Thymus (tissue), 11 donors: ENCODE results near the gene ACBD4. TPM values are rescaled to one million over a fixed set of nuclear protein-coding genes. Genes with fewer than 3 reads are reported as not detected.

Experiments
- DNase-seq, 9 donors: peaks; one replicate each; pipeline ENCODE4 v3.0.0-alpha.2; 2013; ENCODE audit warnings: low spot score in 9 of 9, low read depth in 6 of 9, missing footprints in 1 of 9
- H3K27ac ChIP-seq, 2 donors: one replicate each; pipeline ENCODE4 v1.5.1; 2013; ENCODE audit warnings: control low read depth in 1 of 2, low read depth in 1 of 2, low read length in 1 of 2, mild to moderate bottlenecking in 1 of 2, moderate library complexity in 1 of 2
- H3K27me3 ChIP-seq, 2 donors: one replicate each; pipeline ENCODE4 v1.5.1; 2013; ENCODE audit warnings: low read length in 1 of 2; ENCODE audit not compliant: control insufficient read depth in 2 of 2, insufficient read depth in 1 of 2
- H3K36me3 ChIP-seq, 2 donors: one replicate each; pipeline ENCODE4 v1.5.1; 2013; ENCODE audit warnings: low read length in 1 of 2, mild to moderate bottlenecking in 1 of 2, moderate library complexity in 1 of 2; ENCODE audit not compliant: control insufficient read depth in 2 of 2, insufficient read depth in 2 of 2
- H3K4me1 ChIP-seq, 2 donors: one replicate each; pipeline ENCODE4 v1.5.1; 2013; ENCODE audit warnings: low read length in 2 of 2; ENCODE audit not compliant: control insufficient read depth in 2 of 2, insufficient read depth in 2 of 2
- H3K4me3 ChIP-seq, 2 donors: one replicate each; pipeline ENCODE4 v1.5.1; 2013; ENCODE audit warnings: low read length in 2 of 2, control low read depth in 1 of 2, mild to moderate bottlenecking in 1 of 2
- H3K9me3 ChIP-seq, 2 donors: one replicate each; pipeline ENCODE4 v1.5.1; 2013; ENCODE audit warnings: low read length in 1 of 2, mild to moderate bottlenecking in 1 of 2; ENCODE audit not compliant: control insufficient read depth in 2 of 2, insufficient read depth in 1 of 2
- WGBS: extraction: QIAGEN DNeasy Blood & Tissue Kit; methylation state at CpG from one replicate; pipeline ENCODE4 v1.1.7; 2013; 5-methylcytosine and 5-hydroxymethylcytosine counted together
- polyA plus RNA-seq: library from polyadenylated mRNA; stranded (reverse); fragments of 200-250 nt; gene quantifications from one replicate; pipeline ENCODE4 v1.2.3, GENCODE V29; 2013
- total RNA-seq: library from RNA; stranded (reverse); fragments of 120-200 nt; gene quantifications from one replicate; pipeline ENCODE4 v1.2.4, GENCODE V29; 2013
- donor health status: healthy.

ACBD4 gene
- total and polyA plus RNA-seq, 2 donors: 4.7 to 26.5 TPM

GRCh38 chr17:45155029-45155428 is 19.5 kb downstream of the ACBD4 start:
- Histone ChIP-seq H3K36me3 (no peaks in the 10 kb centered on the region), H3K4me1 (peaks cover 21 to 27% of the 10 kb centered on the region in 2 donors), H3K4me3 (no peak overlapping the region), H3K27ac (no peak overlapping the region), H3K27me3 (no peaks in the 10 kb centered on the region), H3K9me3 (no peaks in the 10 kb centered on the region)
- WGBS: 97% methylated on average over 4 of the region's 4 CpGs
- DNase-seq: no peak

GRCh38 chr17:45155483-45155882 is 20.0 kb downstream of the ACBD4 start:
- peaks cover 21 to 27% of the 10 kb centered on the region in 2 donors for H3K4me1 ChIP-seq
- no peaks in the 10 kb centered on the region for H3K9me3 ChIP-seq
- no peak overlapping the region for H3K4me3 ChIP-seq
- no peak for DNase-seq
- no peaks in the 10 kb centered on the region for H3K27me3 ChIP-seq
- H3K27ac ChIP-seq: peak overlapping the region in 1 of 2 donors; percentile 15
- 96% methylated on average over 2 of the region's 2 CpGs for WGBS
- no peaks in the 10 kb centered on the region for H3K36me3 ChIP-seq

GRCh38 chr17:45156242-45156641 is 20.8 kb downstream of the ACBD4 start:
- H3K27me3 ChIP-seq: no peaks in the 10 kb centered on the region
- 96% methylated on average over 3 of the region's 3 CpGs for WGBS
- no peak for DNase-seq
- no peak overlapping the region for H3K27ac ChIP-seq
- no peak overlapping the region for H3K4me3 ChIP-seq
- no peaks in the 10 kb centered on the region for H3K9me3 ChIP-seq
- no peaks in the 10 kb centered on the region for H3K36me3 ChIP-seq
- peaks cover 15 to 19% of the 10 kb centered on the region in 2 donors for H3K4me1 ChIP-seq

- no peaks in the 10 kb centered on the region for H3K27me3 ChIP-seq
- under 1% methylated on average over 48 of the region's 48 CpGs for WGBS
- no peaks in the 10 kb centered on the region for H3K36me3 ChIP-seq
- H3K27ac ChIP-seq: peak overlapping the region; percentile 99 to 100
- H3K4me3 ChIP-seq: peak overlapping the region; percentile 88 to 96
- peak in 5 of 9 donors; percentile 62 to 86 (median 74) for DNase-seq
- H3K9me3 ChIP-seq: no peaks in the 10 kb centered on the region
- peaks cover 16 to 25% of the 10 kb centered on the region in 2 donors for H3K4me1 ChIP-seq
Observed at GRCh38 chr17:45160447-45161287, 25.2 kb downstream of the ACBD4 start.

- Histone ChIP-seq H3K9me3 (no peaks in the 10 kb centered on the region), H3K36me3 (no peaks in the 10 kb centered on the region), H3K27me3 (no peaks in the 10 kb centered on the region), H3K4me3 (peak within 1 kb of the TSS; percentile 88 to 96), H3K27ac (peak within 1 kb of the TSS; percentile 99 to 100), H3K4me1 (peaks cover 16 to 25% of the 10 kb centered on the region in 2 donors)
- DNase-seq: peak; percentile 98 to 100 (median 100)
- under 1% methylated on average over 53 of the region's 53 CpGs for WGBS
Observed at GRCh38 chr17:45161288-45162024, 26.0 kb downstream of the ACBD4 start, which contains the start of gene HEXIM2. TSS of gene HEXIM2 (plus strand) at chr17:45161875. CDS start at chr17:45162794, 919 bp downstream.

- DNase-seq: no peak
- WGBS: 73% methylated on average over 9 of the region's 9 CpGs
- Histone ChIP-seq H3K27me3 (no peaks in the 10 kb centered on the region), H3K9me3 (no peaks in the 10 kb centered on the region), H3K4me1 (peaks cover 16 to 25% of the 10 kb centered on the region in 2 donors), H3K27ac (peak overlapping the region; percentile 78 to 82), H3K4me3 (peak overlapping the region; percentile 54 to 96), H3K36me3 (no peaks in the 10 kb centered on the region)
Observed at GRCh38 chr17:45162025-45162687, 26.7 kb downstream of the ACBD4 start.

GRCh38 chr17:45164734-45165269 is 29.3 kb downstream of the ACBD4 start:
- no peak for DNase-seq
- H3K36me3 ChIP-seq: peaks cover 4 to 6% of the 10 kb centered on the region in 2 donors
- WGBS: 90% methylated on average over 7 of the region's 7 CpGs
- no peaks in the 10 kb centered on the region for H3K9me3 ChIP-seq
- H3K27me3 ChIP-seq: no peaks in the 10 kb centered on the region
- peaks cover 8 to 21% of the 10 kb centered on the region in 2 donors for H3K4me1 ChIP-seq
- H3K27ac ChIP-seq: no peak overlapping the region
- H3K4me3 ChIP-seq: no peak overlapping the region

- no peaks in the 10 kb centered on the region for H3K9me3 ChIP-seq
- H3K36me3 ChIP-seq: peaks cover 4 to 6% of the 10 kb centered on the region in 2 donors
- WGBS: 98% methylated on average over 43 of the region's 43 CpGs
- DNase-seq: no peak
- H3K27ac ChIP-seq: no peak overlapping the region
- peaks cover 21 to 51% of the 10 kb centered on the region in 2 donors for H3K4me1 ChIP-seq
- no peaks in the 10 kb centered on the region for H3K27me3 ChIP-seq
- no peak overlapping the region for H3K4me3 ChIP-seq
Observed at GRCh38 chr17:45168991-45169752, 33.7 kb downstream of the ACBD4 start.
